Measurements from ENCODE around the gene DSCAML1.

GRCh38 chr11:117668321-117668751 lies 128.7 kb downstream of the DSCAML1 start:
- TF ChIP-seq CTCF (IDR thresholded peaks at IDR 0.05) (no peak), EP300 (IDR thresholded peaks at IDR 0.05) (no peak)

Data from upper lobe of left lung (tissue), 4 donors.